Measurements from ENCODE around the gene CSTB. TPM values are rescaled to one million over a fixed set of nuclear protein-coding genes. Genes with fewer than 3 reads are reported as not detected.
"Not testable (repeated sequence)": the region's sequence is repeated elsewhere in the genome, so short reads cannot be mapped to it uniquely, and the experiment has no call there.

The CSTB gene
- total RNA-seq, 1 experiment from 2014 or later: 55.9 TPM

- BruUV-seq (replicated peaks); POLR2A ChIA-PET (ENCODE audit: low non-redundant PET); DNase-seq (ENCODE audit: low spot score); H3K36me3 ChIP-seq (ENCODE audit: insufficient read depth, low read length, poor library complexity, severe bottlenecking); intact Hi-C loops (cut with micrococcal nuclease; ENCODE audit: unreplicated experiment); H3K27ac ChIP-seq (ENCODE audit: low read depth, low read length, poor library complexity, severe bottlenecking); CTCF ChIA-PET; H3K9me3 ChIP-seq (ENCODE audit: low read depth, low read length, poor library complexity, severe bottlenecking); H3K4me1 ChIP-seq (ENCODE audit: insufficient read depth, low read length, poor library complexity, severe bottlenecking); H3K4me3 ChIP-seq (ENCODE audit: low read depth, low read length, poor library complexity, severe bottlenecking); H3K27me3 ChIP-seq (replicated peaks; ENCODE audit: insufficient read depth, low read depth, low read length, poor library complexity): not testable (repeated sequence)
These were observed 46.1 kb upstream of the CSTB start for GRCh38 chr21:43822166-43822565.

GRCh38 chr21:43820466-43820865 is 44.4 kb upstream of the CSTB start:
- peaks cover 5% of the 10 kb centered on the region for H3K9me3 ChIP-seq (ENCODE audit: low read depth, low read length, poor library complexity, severe bottlenecking)
- H3K4me3 ChIP-seq (ENCODE audit: low read depth, low read length, poor library complexity, severe bottlenecking): no peak overlapping the region
- H3K4me1 ChIP-seq (ENCODE audit: insufficient read depth, low read length, poor library complexity, severe bottlenecking): no peaks in the 10 kb centered on the region
- no peak overlapping the region for H3K27ac ChIP-seq (ENCODE audit: low read depth, low read length, poor library complexity, severe bottlenecking)
- TF ChIP-seq CTCF (conservative IDR thresholded peaks at IDR 0.05; ENCODE audit: low read depth, low read length) (no peak), EZH2 (IDR thresholded peaks at IDR 0.05; ENCODE audit: borderline replicate concordance, low read depth, low read length, poor library complexity, severe bottlenecking) (no peak)
- H3K36me3 ChIP-seq (ENCODE audit: insufficient read depth, low read length, poor library complexity, severe bottlenecking): no peaks in the 10 kb centered on the region
- intact Hi-C loops (cut with micrococcal nuclease; ENCODE audit: unreplicated experiment): no loop called here
- ChIA-PET POLR2A (ENCODE audit: low non-redundant PET) (no interaction called here), CTCF (no interaction called here)
- BruUV-seq (replicated peaks): no TSS peak
- H3K27me3 ChIP-seq (replicated peaks; ENCODE audit: insufficient read depth, low read depth, low read length, poor library complexity): no peaks in the 10 kb centered on the region
- no peak for DNase-seq (ENCODE audit: low spot score)

GRCh38 chr21:43819511-43820405 is 43.6 kb upstream of the CSTB start:
- Histone ChIP-seq H3K36me3 (ENCODE audit: insufficient read depth, low read length, poor library complexity, severe bottlenecking) (no peaks in the 10 kb centered on the region), H3K9me3 (ENCODE audit: low read depth, low read length, poor library complexity, severe bottlenecking) (peaks cover 5% of the 10 kb centered on the region), H3K4me3 (ENCODE audit: low read depth, low read length, poor library complexity, severe bottlenecking) (no peak overlapping the region), H3K27ac (ENCODE audit: low read depth, low read length, poor library complexity, severe bottlenecking) (no peak overlapping the region), H3K27me3 (replicated peaks; ENCODE audit: insufficient read depth, low read depth, low read length, poor library complexity) (no peaks in the 10 kb centered on the region), H3K4me1 (ENCODE audit: insufficient read depth, low read length, poor library complexity, severe bottlenecking) (no peaks in the 10 kb centered on the region)
- BruUV-seq (replicated peaks): no TSS peak
- intact Hi-C loops (cut with micrococcal nuclease; ENCODE audit: unreplicated experiment): loop anchor here (10.0 kb wide), 1 partner anchor 45 kb away; the partner anchor contains the start of gene AGPAT3
- DNase-seq (ENCODE audit: low spot score): no peak
- ChIA-PET POLR2A (ENCODE audit: low non-redundant PET) (no interaction called here), CTCF (no interaction called here)
- TF ChIP-seq EZH2 (IDR thresholded peaks at IDR 0.05; ENCODE audit: borderline replicate concordance, low read depth, low read length, poor library complexity, severe bottlenecking) (no peak), CTCF (conservative IDR thresholded peaks at IDR 0.05; ENCODE audit: low read depth, low read length) (no peak)

GRCh38 chr21:43818685-43819084 is 42.6 kb upstream of the CSTB start:
- ChIA-PET CTCF (no interaction called here), POLR2A (ENCODE audit: low non-redundant PET) (no interaction called here)
- intact Hi-C loops (cut with micrococcal nuclease; ENCODE audit: unreplicated experiment): loop anchor here (10.0 kb wide), 1 partner anchor 46 kb away; the partner anchor contains the start of gene AGPAT3
- H3K4me3 ChIP-seq (ENCODE audit: low read depth, low read length, poor library complexity, severe bottlenecking): no peak overlapping the region
- H3K9me3 ChIP-seq (ENCODE audit: low read depth, low read length, poor library complexity, severe bottlenecking): peaks cover 5% of the 10 kb centered on the region
- no TSS peak for BruUV-seq (replicated peaks)
- no peak overlapping the region for H3K27ac ChIP-seq (ENCODE audit: low read depth, low read length, poor library complexity, severe bottlenecking)
- H3K27me3 ChIP-seq (replicated peaks; ENCODE audit: insufficient read depth, low read depth, low read length, poor library complexity): no peaks in the 10 kb centered on the region
- H3K4me1 ChIP-seq (ENCODE audit: insufficient read depth, low read length, poor library complexity, severe bottlenecking): no peaks in the 10 kb centered on the region
- no peaks in the 10 kb centered on the region for H3K36me3 ChIP-seq (ENCODE audit: insufficient read depth, low read length, poor library complexity, severe bottlenecking)
- TF ChIP-seq EZH2 (IDR thresholded peaks at IDR 0.05; ENCODE audit: borderline replicate concordance, low read depth, low read length, poor library complexity, severe bottlenecking): no peak
- no peak for TF ChIP-seq CTCF (conservative IDR thresholded peaks at IDR 0.05; ENCODE audit: low read depth, low read length)
- DNase-seq (ENCODE audit: low spot score): no peak
